ENCODE measurements around the gene CRISPLD2. TPM values are rescaled to one million over a fixed set of nuclear protein-coding genes. Genes with fewer than 3 reads are reported as not detected.

The CRISPLD2 gene
- polyA plus RNA-seq, 1 donor from 2014 or later = 0.06 TPM

- H3K27me3 ChIP-seq (ENCODE audit: insufficient read depth, low read depth, low read length) = no peaks in the 10 kb centered on the region
- H2AFZ ChIP-seq (ENCODE audit: low read depth, low read length) = no peak overlapping the region
- H4K20me1 ChIP-seq (ENCODE audit: insufficient read depth) = no peaks in the 10 kb centered on the region
- H3K27ac ChIP-seq (ENCODE audit: low read length) = no peak overlapping the region
- no peaks in the 10 kb centered on the region for H3K79me2 ChIP-seq (replicated peaks; ENCODE audit: insufficient read depth, low read length)
- H3K36me3 ChIP-seq (ENCODE audit: insufficient read depth, low read length) = no peaks in the 10 kb centered on the region
- TF ChIP-seq POLR2AphosphoS5 (IDR thresholded peaks at IDR 0.05) = no peak
- TF ChIP-seq MXI1 (conservative IDR thresholded peaks at IDR 0.05; ENCODE audit: poor library complexity, severe bottlenecking) = no peak
- TF ChIP-seq EP300 (conservative IDR thresholded peaks at IDR 0.05; ENCODE audit: poor library complexity, severe bottlenecking) = no peak
- no peak for TF ChIP-seq EZH2 (IDR thresholded peaks at IDR 0.05; ENCODE audit: borderline replicate concordance, insufficient read depth, low read length, poor library complexity, severe bottlenecking)
- no peak for TF ChIP-seq REST (IDR thresholded peaks at IDR 0.05; ENCODE audit: borderline replicate concordance)
- TF ChIP-seq RAD21 (conservative IDR thresholded peaks at IDR 0.05) = no peak
- TF ChIP-seq CTCF (IDR thresholded peaks at IDR 0.05; ENCODE audit: poor library complexity, severe bottlenecking) = no peak
- TF ChIP-seq SMC3 (conservative IDR thresholded peaks at IDR 0.05; ENCODE audit: poor library complexity) = no peak
- TF ChIP-seq TAF1 (IDR thresholded peaks at IDR 0.05; ENCODE audit: low read depth) = no peak
- no peak overlapping the region for H3K4me3 ChIP-seq (ENCODE audit: low read length)
- H3K4me2 ChIP-seq (ENCODE audit: low read length) = no peak overlapping the region
- no peaks in the 10 kb centered on the region for H3F3A ChIP-seq (ENCODE audit: insufficient read depth, low read length, poor library complexity, severe bottlenecking)
- no peaks in the 10 kb centered on the region for H3K9me2 ChIP-seq (ENCODE audit: insufficient read depth, low read length)
- no peaks in the 10 kb centered on the region for H3K9me3 ChIP-seq (ENCODE audit: low read length)
- H3K9ac ChIP-seq (ENCODE audit: low read length) = no peak overlapping the region
Measured at GRCh38 chr16:84940670-84941551, 121.1 kb downstream of the CRISPLD2 start.

DNA sequence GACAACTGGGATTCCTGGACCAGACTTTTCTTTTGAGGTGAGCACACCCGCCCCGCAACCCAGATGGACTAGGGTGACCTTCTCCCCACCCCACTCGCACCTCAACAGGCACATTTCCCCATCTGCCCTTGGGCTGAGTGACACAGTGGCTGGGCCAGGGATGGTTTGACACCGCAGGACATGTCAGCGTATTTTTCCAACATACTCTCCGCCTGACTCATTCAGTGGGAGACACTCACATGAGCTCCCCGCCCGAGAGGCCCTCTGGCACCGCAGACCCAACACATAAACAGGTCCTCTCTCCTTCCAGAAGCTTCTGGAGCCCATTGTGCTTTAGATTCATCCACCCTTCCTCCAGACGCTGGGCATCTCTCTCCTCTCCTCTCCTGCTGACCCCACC lies 122.1 kb downstream of the CRISPLD2 start:
- Histone ChIP-seq H2AFZ (ENCODE audit: low read depth, low read length) (no peak overlapping the region), H3K79me2 (replicated peaks; ENCODE audit: insufficient read depth, low read length) (no peaks in the 10 kb centered on the region), H3K4me2 (ENCODE audit: low read length) (no peak overlapping the region), H3K27me3 (ENCODE audit: insufficient read depth, low read depth, low read length) (no peaks in the 10 kb centered on the region), H3K27ac (ENCODE audit: low read length) (no peak overlapping the region), H3K9me2 (ENCODE audit: insufficient read depth, low read length) (no peaks in the 10 kb centered on the region), H3K36me3 (ENCODE audit: insufficient read depth, low read length) (no peaks in the 10 kb centered on the region), H3K9ac (ENCODE audit: low read length) (no peak overlapping the region), H4K20me1 (ENCODE audit: insufficient read depth) (no peaks in the 10 kb centered on the region), H3F3A (ENCODE audit: insufficient read depth, low read length, poor library complexity, severe bottlenecking) (no peaks in the 10 kb centered on the region), H3K9me3 (ENCODE audit: low read length) (no peaks in the 10 kb centered on the region), H3K4me3 (ENCODE audit: low read length) (no peak overlapping the region)
- TF ChIP-seq RAD21 (conservative IDR thresholded peaks at IDR 0.05) (no peak), TAF1 (IDR thresholded peaks at IDR 0.05; ENCODE audit: low read depth) (no peak), EP300 (conservative IDR thresholded peaks at IDR 0.05; ENCODE audit: poor library complexity, severe bottlenecking) (no peak), REST (IDR thresholded peaks at IDR 0.05; ENCODE audit: borderline replicate concordance) (no peak), CTCF (IDR thresholded peaks at IDR 0.05; ENCODE audit: poor library complexity, severe bottlenecking) (no peak), EZH2 (IDR thresholded peaks at IDR 0.05; ENCODE audit: borderline replicate concordance, insufficient read depth, low read length, poor library complexity, severe bottlenecking) (no peak), MXI1 (conservative IDR thresholded peaks at IDR 0.05; ENCODE audit: poor library complexity, severe bottlenecking) (no peak), SMC3 (conservative IDR thresholded peaks at IDR 0.05; ENCODE audit: poor library complexity) (no peak), POLR2AphosphoS5 (IDR thresholded peaks at IDR 0.05) (no peak)
